ENCODE data around the gene CRAMP1.

The CRAMP1 gene

GRCh38 chr16:1667271-1667670 is 55.1 kb downstream of the CRAMP1 start:
- no peak for TF ChIP-seq CTCF (IDR thresholded peaks at IDR 0.05; ENCODE audit: extremely low read depth, missing control alignments)
- no peak for DNase-seq (ENCODE audit: low spot score)

- TF ChIP-seq CTCF (IDR thresholded peaks at IDR 0.05; ENCODE audit: extremely low read depth, missing control alignments): no peak
- no peak for DNase-seq (ENCODE audit: low spot score)
Measured at GRCh38 chr16:1667916-1668315, 55.8 kb downstream of the CRAMP1 start.

GRCh38 chr16:1668612-1669319 is 56.6 kb downstream of the CRAMP1 start:
- DNase-seq (ENCODE audit: low spot score): no peak
- TF ChIP-seq CTCF (IDR thresholded peaks at IDR 0.05; ENCODE audit: extremely low read depth, missing control alignments): no peak

- DNase-seq (ENCODE audit: low spot score): no peak
- no peak for TF ChIP-seq CTCF (IDR thresholded peaks at IDR 0.05; ENCODE audit: extremely low read depth, missing control alignments)
Measured at GRCh38 chr16:1669698-1670097, 57.5 kb downstream of the CRAMP1 start.

- no peak for DNase-seq (ENCODE audit: low spot score)
- TF ChIP-seq CTCF (IDR thresholded peaks at IDR 0.05; ENCODE audit: extremely low read depth, missing control alignments): no peak
Measured at GRCh38 chr16:1670371-1670770, 58.2 kb downstream of the CRAMP1 start.

- DNase-seq (ENCODE audit: low spot score): no peak
- TF ChIP-seq CTCF (IDR thresholded peaks at IDR 0.05; ENCODE audit: extremely low read depth, missing control alignments): no peak
Measured at GRCh38 chr16:1670866-1671265, 58.7 kb downstream of the CRAMP1 start.

- TF ChIP-seq CTCF (IDR thresholded peaks at IDR 0.05; ENCODE audit: extremely low read depth, missing control alignments): no peak
- no peak for DNase-seq (ENCODE audit: low spot score)
Measured at GRCh38 chr16:1673424-1674151, 61.4 kb downstream of the CRAMP1 start.

Data from GM20000 (cell line).